ENCODE measurements around the gene EIF5A2.
"Not testable (repeated sequence)": the region's sequence is repeated elsewhere in the genome, so short reads cannot be mapped to it uniquely, and the experiment has no call there.

GRCh38 chr3:170897199-170897598 lies 11.2 kb downstream of the EIF5A2 start:
- not testable (repeated sequence) for TF ChIP-seq CTCF, POLR2A (IDR thresholded peaks at IDR 0.05)

Data from adrenal gland (tissue), 5 donors.